Measurements from ENCODE around the gene CCDC24. TPM values are rescaled to one million over a fixed set of nuclear protein-coding genes. Genes with fewer than 3 reads are reported as not detected.

Gene CCDC24
- total and polyA plus RNA-seq, 2 of the 13 experiments (the other 11 are each of a cell fraction or from before 2014, with no cell fraction given), result 1.4 to 2.9 TPM

DNA sequence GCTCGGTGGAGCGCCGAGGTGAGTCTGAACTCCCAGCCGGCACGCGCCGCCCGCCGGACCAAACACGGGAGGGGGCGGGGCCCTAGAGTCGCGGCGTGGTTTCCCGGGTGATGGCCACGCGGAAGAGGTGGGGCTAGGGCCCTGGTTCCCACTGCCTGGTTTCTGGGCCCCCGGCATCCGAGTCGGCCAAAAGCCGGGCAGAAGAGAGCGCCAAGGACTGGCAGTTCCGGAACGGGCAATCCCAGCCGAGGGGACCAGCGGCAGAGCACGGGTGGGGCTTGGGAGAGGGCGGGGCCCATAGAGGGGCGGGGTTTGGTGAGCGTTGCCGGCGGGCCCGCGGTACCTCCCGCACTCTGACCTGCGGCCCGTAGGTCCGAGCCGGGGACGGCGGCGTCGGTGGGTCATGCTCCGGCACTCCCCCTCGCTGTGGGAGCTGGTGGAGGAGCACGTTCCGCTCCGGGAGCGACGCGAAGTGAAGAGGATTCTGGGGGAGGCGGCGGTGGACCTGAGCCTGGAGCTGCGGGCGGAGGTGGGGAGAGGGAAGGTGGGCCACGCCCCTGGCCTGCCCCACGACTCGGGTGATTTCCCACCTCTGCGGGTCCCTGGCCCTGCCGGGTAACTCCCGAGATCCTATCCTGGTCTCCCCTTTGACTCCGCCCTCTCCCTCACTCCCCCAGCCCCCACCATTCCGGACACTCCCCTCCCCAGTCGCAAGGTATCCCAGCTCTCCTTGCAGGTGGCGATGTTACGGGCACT is at the start of gene CCDC24 (continued):
- TF ChIP-seq GZF1 (CRISPR knock-in tag; IDR thresholded peaks at IDR 0.05) (0 out of 2 replicates have a peak, but pooled peaks have one; percentile 50), ZBTB8A (CRISPR knock-in tag; IDR thresholded peaks at IDR 0.05; ENCODE audit: borderline replicate concordance, low read depth) (0 out of 2 replicates have a peak, but pooled peaks have one; percentile 41), MXD4 (CRISPR knock-in tag; IDR thresholded peaks at IDR 0.05) (peak; percentile 69), SKI (IDR thresholded peaks at IDR 0.05; ENCODE audit: partially characterized antibody) (peak; percentile 9), ZNF709 (CRISPR knock-in tag; IDR thresholded peaks at IDR 0.05) (no peak), ZSCAN29 (CRISPR knock-in tag; conservative IDR thresholded peaks at IDR 0.05) (peak; percentile 55; the same call in 1 of the 2 replicates), SPEN (CRISPR knock-in tag; IDR thresholded peaks at IDR 0.05; ENCODE audit: low read depth) (no peak), THAP11 (CRISPR knock-in tag; IDR thresholded peaks at IDR 0.05) (peak; percentile 77), HNRNPH1 (optimal IDR thresholded peaks at IDR 0.05; ENCODE audit: low read depth, low read length) (peak; percentile 38), POLR2G (IDR thresholded peaks at IDR 0.05; ENCODE audit: low read depth, low read length) (peak; percentile 53), ZNF484 (CRISPR knock-in tag; IDR thresholded peaks at IDR 0.05; ENCODE audit: borderline replicate concordance, low read depth) (0 out of 2 replicates have a peak, but pooled peaks have one; percentile 50)
- TF ChIP-seq, protein P1, sequence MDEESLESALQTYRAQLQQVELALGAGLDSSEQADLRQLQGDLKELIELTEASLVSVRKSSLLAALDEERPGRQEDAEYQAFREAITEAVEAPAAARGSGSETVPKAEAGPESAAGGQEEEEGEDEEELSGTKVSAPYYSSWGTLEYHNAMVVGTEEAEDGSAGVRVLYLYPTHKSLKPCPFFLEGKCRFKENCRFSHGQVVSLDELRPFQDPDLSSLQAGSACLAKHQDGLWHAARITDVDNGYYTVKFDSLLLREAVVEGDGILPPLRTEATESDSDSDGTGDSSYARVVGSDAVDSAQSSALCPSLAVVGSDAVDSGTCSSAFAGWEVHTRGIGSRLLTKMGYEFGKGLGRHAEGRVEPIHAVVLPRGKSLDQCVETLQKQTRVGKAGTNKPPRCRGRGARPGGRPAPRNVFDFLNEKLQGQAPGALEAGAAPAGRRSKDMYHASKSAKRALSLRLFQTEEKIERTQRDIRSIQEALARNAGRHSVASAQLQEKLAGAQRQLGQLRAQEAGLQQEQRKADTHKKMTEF (CRISPR knock-in tag; IDR thresholded peaks at IDR 0.05), result peak; percentile 41; the same call in 1 of the 2 replicates
- TF ChIP-seq, protein P2, sequence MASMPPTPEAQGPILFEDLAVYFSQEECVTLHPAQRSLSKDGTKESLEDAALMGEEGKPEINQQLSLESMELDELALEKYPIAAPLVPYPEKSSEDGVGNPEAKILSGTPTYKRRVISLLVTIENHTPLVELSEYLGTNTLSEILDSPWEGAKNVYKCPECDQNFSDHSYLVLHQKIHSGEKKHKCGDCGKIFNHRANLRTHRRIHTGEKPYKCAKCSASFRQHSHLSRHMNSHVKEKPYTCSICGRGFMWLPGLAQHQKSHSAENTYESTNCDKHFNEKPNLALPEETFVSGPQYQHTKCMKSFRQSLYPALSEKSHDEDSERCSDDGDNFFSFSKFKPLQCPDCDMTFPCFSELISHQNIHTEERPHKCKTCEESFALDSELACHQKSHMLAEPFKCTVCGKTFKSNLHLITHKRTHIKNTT (CRISPR knock-in tag; IDR thresholded peaks at IDR 0.05), result no peak
- TF ChIP-seq, protein P3, sequence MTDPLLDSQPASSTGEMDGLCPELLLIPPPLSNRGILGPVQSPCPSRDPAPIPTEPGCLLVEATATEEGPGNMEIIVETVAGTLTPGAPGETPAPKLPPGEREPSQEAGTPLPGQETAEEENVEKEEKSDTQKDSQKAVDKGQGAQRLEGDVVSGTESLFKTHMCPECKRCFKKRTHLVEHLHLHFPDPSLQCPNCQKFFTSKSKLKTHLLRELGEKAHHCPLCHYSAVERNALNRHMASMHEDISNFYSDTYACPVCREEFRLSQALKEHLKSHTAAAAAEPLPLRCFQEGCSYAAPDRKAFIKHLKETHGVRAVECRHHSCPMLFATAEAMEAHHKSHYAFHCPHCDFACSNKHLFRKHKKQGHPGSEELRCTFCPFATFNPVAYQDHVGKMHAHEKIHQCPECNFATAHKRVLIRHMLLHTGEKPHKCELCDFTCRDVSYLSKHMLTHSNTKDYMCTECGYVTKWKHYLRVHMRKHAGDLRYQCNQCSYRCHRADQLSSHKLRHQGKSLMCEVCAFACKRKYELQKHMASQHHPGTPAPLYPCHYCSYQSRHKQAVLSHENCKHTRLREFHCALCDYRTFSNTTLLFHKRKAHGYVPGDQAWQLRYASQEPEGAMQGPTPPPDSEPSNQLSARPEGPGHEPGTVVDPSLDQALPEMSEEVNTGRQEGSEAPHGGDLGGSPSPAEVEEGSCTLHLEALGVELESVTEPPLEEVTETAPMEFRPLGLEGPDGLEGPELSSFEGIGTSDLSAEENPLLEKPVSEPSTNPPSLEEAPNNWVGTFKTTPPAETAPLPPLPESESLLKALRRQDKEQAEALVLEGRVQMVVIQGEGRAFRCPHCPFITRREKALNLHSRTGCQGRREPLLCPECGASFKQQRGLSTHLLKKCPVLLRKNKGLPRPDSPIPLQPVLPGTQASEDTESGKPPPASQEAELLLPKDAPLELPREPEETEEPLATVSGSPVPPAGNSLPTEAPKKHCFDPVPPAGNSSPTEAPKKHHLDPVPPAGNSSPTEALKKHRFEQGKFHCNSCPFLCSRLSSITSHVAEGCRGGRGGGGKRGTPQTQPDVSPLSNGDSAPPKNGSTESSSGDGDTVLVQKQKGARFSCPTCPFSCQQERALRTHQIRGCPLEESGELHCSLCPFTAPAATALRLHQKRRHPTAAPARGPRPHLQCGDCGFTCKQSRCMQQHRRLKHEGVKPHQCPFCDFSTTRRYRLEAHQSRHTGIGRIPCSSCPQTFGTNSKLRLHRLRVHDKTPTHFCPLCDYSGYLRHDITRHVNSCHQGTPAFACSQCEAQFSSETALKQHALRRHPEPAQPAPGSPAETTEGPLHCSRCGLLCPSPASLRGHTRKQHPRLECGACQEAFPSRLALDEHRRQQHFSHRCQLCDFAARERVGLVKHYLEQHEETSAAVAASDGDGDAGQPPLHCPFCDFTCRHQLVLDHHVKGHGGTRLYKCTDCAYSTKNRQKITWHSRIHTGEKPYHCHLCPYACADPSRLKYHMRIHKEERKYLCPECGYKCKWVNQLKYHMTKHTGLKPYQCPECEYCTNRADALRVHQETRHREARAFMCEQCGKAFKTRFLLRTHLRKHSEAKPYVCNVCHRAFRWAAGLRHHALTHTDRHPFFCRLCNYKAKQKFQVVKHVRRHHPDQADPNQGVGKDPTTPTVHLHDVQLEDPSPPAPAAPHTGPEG (CRISPR knock-in tag; IDR thresholded peaks at IDR 0.05), result 0 out of 2 replicates have a peak, but pooled peaks have one; percentile 42
- TF ChIP-seq, protein P4, sequence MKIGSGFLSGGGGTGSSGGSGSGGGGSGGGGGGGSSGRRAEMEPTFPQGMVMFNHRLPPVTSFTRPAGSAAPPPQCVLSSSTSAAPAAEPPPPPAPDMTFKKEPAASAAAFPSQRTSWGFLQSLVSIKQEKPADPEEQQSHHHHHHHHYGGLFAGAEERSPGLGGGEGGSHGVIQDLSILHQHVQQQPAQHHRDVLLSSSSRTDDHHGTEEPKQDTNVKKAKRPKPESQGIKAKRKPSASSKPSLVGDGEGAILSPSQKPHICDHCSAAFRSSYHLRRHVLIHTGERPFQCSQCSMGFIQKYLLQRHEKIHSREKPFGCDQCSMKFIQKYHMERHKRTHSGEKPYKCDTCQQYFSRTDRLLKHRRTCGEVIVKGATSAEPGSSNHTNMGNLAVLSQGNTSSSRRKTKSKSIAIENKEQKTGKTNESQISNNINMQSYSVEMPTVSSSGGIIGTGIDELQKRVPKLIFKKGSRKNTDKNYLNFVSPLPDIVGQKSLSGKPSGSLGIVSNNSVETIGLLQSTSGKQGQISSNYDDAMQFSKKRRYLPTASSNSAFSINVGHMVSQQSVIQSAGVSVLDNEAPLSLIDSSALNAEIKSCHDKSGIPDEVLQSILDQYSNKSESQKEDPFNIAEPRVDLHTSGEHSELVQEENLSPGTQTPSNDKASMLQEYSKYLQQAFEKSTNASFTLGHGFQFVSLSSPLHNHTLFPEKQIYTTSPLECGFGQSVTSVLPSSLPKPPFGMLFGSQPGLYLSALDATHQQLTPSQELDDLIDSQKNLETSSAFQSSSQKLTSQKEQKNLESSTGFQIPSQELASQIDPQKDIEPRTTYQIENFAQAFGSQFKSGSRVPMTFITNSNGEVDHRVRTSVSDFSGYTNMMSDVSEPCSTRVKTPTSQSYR (CRISPR knock-in tag; IDR thresholded peaks at IDR 0.05; ENCODE audit: borderline replicate concordance), result 0 out of 2 replicates have a peak, but pooled peaks have one; percentile 17
- TF ChIP-seq, protein P5, sequence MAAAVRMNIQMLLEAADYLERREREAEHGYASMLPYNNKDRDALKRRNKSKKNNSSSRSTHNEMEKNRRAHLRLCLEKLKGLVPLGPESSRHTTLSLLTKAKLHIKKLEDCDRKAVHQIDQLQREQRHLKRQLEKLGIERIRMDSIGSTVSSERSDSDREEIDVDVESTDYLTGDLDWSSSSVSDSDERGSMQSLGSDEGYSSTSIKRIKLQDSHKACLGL (CRISPR knock-in tag; IDR thresholded peaks at IDR 0.05), result peak; percentile 70; the same call in 1 of the 2 replicates

All from HepG2 (cell line).